K562 (cell line): ENCODE data around the gene C16orf78. TPM values are rescaled to one million over a fixed set of nuclear protein-coding genes. Genes with fewer than 3 reads are reported as not detected.

Source experiments
- ATAC-seq: fragments of 200-7000 bp; cut with Tn5 transposase; 3 replicates; pipeline ENCODE4 v1.9.1; 2020; ENCODE audit warnings: moderate library complexity
- BruUV-seq: library from RNA; stranded (reverse); fragments of 400-500 nt; replicated peaks from 2 replicates; lab custom pipeline; 2021; lab: Mats Ljungman, UMichigan
- CTCF ChIA-PET: fragments of 300-600 bp; formaldehyde crosslinking; extraction: SDS; loops from one replicate; lab custom pipeline; 2021; ENCODE audit warnings: low intra/inter-chr PET ratio; lab: Yijun Ruan, JAX
- POLR2A ChIA-PET: fragments of 300-600, 350-650 bp; sonication (Branson Sonifier 250); formaldehyde crosslinking; extraction: SDS; loops from one replicate; lab custom pipeline; 2021; ENCODE audit warnings: antibody characterized with exemption, inconsistent platforms; lab: Yijun Ruan, JAX
- DNase-seq, 4 experiments: peaks; one replicate each; pipeline versions ENCODE4 v3.0.0 to v3.0.0-alpha.2; 2011 to 2018; ENCODE audit warnings: low spot score in 3 of 4, mixed read lengths in 3 of 4; ENCODE audit errors: extremely low read depth in 1 of 4
- FAIRE-seq: peaks from 2 replicates; lab custom pipeline; 2011; peaks lifted over from hg19 to GRCh38; lab: Jason Lieb, UNC
- H2AFZ ChIP-seq: 2 replicates; pipeline ENCODE4 v1.6.0; 2011; ENCODE audit warnings: low read depth, low read length, control low read depth, inconsistent platforms
- H3K27ac ChIP-seq: fragments of 200-600 bp; 3 replicates; pipeline ENCODE4 v1.8.0; 2011; ENCODE audit warnings: low read depth, mild to moderate bottlenecking, control low read depth, inconsistent platforms, low read length, moderate library complexity, mixed read lengths; ENCODE audit errors: extremely low read depth
- H3K27me3 ChIP-seq, 2 experiments: fragments of 300-600 bp in 1 of 2; 2 replicates in 1 of 2; 3 replicates in 1 of 2; pipeline versions ENCODE4 v1.6.0 to v1.8.0; 2011; ENCODE audit warnings: inconsistent platforms in 2 of 2, low read length in 2 of 2, mild to moderate bottlenecking in 1 of 2, mixed read lengths in 1 of 2, moderate library complexity in 1 of 2; ENCODE audit not compliant: control insufficient read depth in 2 of 2, insufficient read depth in 2 of 2
- H3K36me3 ChIP-seq: fragments of 300-600 bp; 3 replicates; pipeline ENCODE4 v1.8.0; 2011; ENCODE audit warnings: mild to moderate bottlenecking, low read length, inconsistent platforms; ENCODE audit not compliant: control insufficient read depth, insufficient read depth
- H3K4me1 ChIP-seq, 2 experiments: fragments of 200-600 bp in 1 of 2; replicated peaks in 1 of 2; 2 replicates in 1 of 2; 3 replicates in 1 of 2; pipeline versions ENCODE4 v1.5.1 to v1.8.0; 2011; ENCODE audit warnings: inconsistent platforms in 2 of 2, low read length in 2 of 2, mild to moderate bottlenecking in 1 of 2, mixed read lengths in 1 of 2, moderate library complexity in 1 of 2; ENCODE audit not compliant: control insufficient read depth in 2 of 2, insufficient read depth in 2 of 2
- H3K4me2 ChIP-seq: 2 replicates; pipeline ENCODE4 v1.6.1; 2011; ENCODE audit warnings: low read length, control low read depth, inconsistent platforms, mixed read lengths; ENCODE audit not compliant: insufficient read depth
- H3K4me3 ChIP-seq: fragments of 200-600 bp; sonication (generic), shearing (Covaris generic); 2 replicates; pipeline ENCODE4 v1.5.1; 2016; ENCODE audit warnings: control low read depth, inconsistent platforms
- H3K79me2 ChIP-seq: fragments of 200-600 bp; 3 replicates; pipeline ENCODE4 v1.8.0; 2011; ENCODE audit warnings: low read length, inconsistent platforms; ENCODE audit not compliant: control insufficient read depth, insufficient read depth
- H3K9ac ChIP-seq, 2 experiments: 2 replicates each; pipeline versions ENCODE4 v1.6.0 to v1.6.1; 2011; ENCODE audit warnings: low read depth in 2 of 2, low read length in 2 of 2, control low read depth in 1 of 2, inconsistent platforms in 1 of 2, mild to moderate bottlenecking in 1 of 2, mixed read lengths in 1 of 2; ENCODE audit not compliant: insufficient read depth in 1 of 2
- H3K9me1 ChIP-seq: one replicate; pipeline ENCODE4 v1.6.0; 2011; ENCODE audit warnings: inconsistent platforms, mild to moderate bottlenecking, low read length, moderate library complexity; ENCODE audit not compliant: control insufficient read depth, insufficient read depth
- H3K9me3 ChIP-seq: replicated peaks from 2 replicates; pipeline ENCODE4 v1.5.1; 2011; ENCODE audit warnings: low read depth, low read length, inconsistent platforms; ENCODE audit not compliant: control insufficient read depth, insufficient read depth
- H4K20me1 ChIP-seq: replicated peaks from 2 replicates; pipeline ENCODE4 v1.6.1; 2011; ENCODE audit warnings: low read length, inconsistent platforms, mixed read lengths; ENCODE audit not compliant: control insufficient read depth, insufficient read depth
- CCNT2 ChIP-seq: IDR thresholded peaks from 2 replicates; pipeline ENCODE4 v1.6.1; 2011; ENCODE audit warnings: borderline replicate concordance, low read depth, mild to moderate bottlenecking, moderate library complexity, mixed read lengths, low read length; ENCODE audit not compliant: insufficient read length; ENCODE audit errors: extremely low read depth
- ELF4 ChIP-seq: fragments of 450-650 bp; formaldehyde crosslinking; IDR thresholded peaks from 2 replicates; pipeline ENCODE4 v1.4.0; 2022; ENCODE audit warnings: missing genetic modification characterization
- ILK ChIP-seq: fragments of 450-650 bp; IDR thresholded peaks from 2 replicates; pipeline ENCODE4 v1.6.1; 2016; ENCODE audit warnings: missing genetic modification characterization, low read depth, mild to moderate bottlenecking, missing compliant biosample characterization, moderate library complexity, borderline replicate concordance
- KLF16 ChIP-seq: IDR thresholded peaks from 2 replicates; pipeline ENCODE4 v1.6.1; 2016; ENCODE audit warnings: antibody characterized with exemption
- MED1 ChIP-seq: sonication (generic); formaldehyde crosslinking; IDR thresholded peaks from 2 replicates; pipeline ENCODE4 v1.8.1; 2023; ENCODE audit warnings: missing genetic modification reagents, borderline replicate concordance
- NFE2L1 ChIP-seq: fragments of 450-650 bp; IDR thresholded peaks from 2 replicates; pipeline ENCODE4 v1.6.1; 2016; ENCODE audit warnings: missing genetic modification characterization, low read depth, mild to moderate bottlenecking, missing compliant biosample characterization, moderate library complexity, borderline replicate concordance
- POLR2AphosphoS2 ChIP-seq: IDR thresholded peaks from 2 replicates; pipeline ENCODE4 v1.6.1; 2012; ENCODE audit warnings: low read length, improper control_type of control experiment
- POU5F1 ChIP-seq: fragments of 150-350 bp; IDR thresholded peaks from 2 replicates; pipeline ENCODE4 v1.6.1; 2014; ENCODE audit warnings: borderline replicate concordance, low read length, low read depth, mild to moderate bottlenecking; ENCODE audit not compliant: partially characterized antibody
- SMARCC2 ChIP-seq: fragments of 450-650 bp; IDR thresholded peaks from 2 replicates; pipeline ENCODE4 v1.6.1; 2017; ENCODE audit warnings: antibody characterized with exemption, moderate library complexity, mild to moderate bottlenecking, low read depth
- TCF7L2 ChIP-seq: fragments of 150-350 bp; IDR thresholded peaks from 2 replicates; pipeline ENCODE4 v1.6.1; 2016; ENCODE audit warnings: low read depth, mild to moderate bottlenecking, low read length, moderate library complexity
- ZNF121 ChIP-seq: sonication (generic); formaldehyde crosslinking; conservative IDR thresholded peaks from 2 replicates; pipeline ENCODE4 v1.8.0; 2022; ENCODE audit warnings: missing genetic modification reagents
- ZNF133 ChIP-seq: fragments of 250-450 bp; sonication (Bioruptor Pico); IDR thresholded peaks from 2 replicates; pipeline ENCODE4 v1.4.0; 2020; ENCODE audit warnings: mild to moderate bottlenecking
- ZNF143 ChIP-seq: sonication (generic); formaldehyde crosslinking; IDR thresholded peaks from 2 replicates; pipeline ENCODE4 v1.9.0; 2022; ENCODE audit warnings: mild to moderate bottlenecking, missing genetic modification reagents
- ZNF445 ChIP-seq: fragments of 250-450 bp; sonication (Bioruptor Pico); IDR thresholded peaks from 2 replicates; pipeline ENCODE4 v1.4.0; 2020; ENCODE audit warnings: low read depth, mild to moderate bottlenecking, moderate library complexity
- ZNF511 ChIP-seq: sonication (generic); formaldehyde crosslinking; IDR thresholded peaks from 2 replicates; pipeline ENCODE4 v1.8.0; 2022; ENCODE audit warnings: mild to moderate bottlenecking, missing genetic modification reagents
- ZNF583 ChIP-seq: fragments of 250-450 bp; sonication (Bioruptor Pico); IDR thresholded peaks from 2 replicates; pipeline ENCODE4 v1.4.0; 2020
- ZNF584 ChIP-seq: fragments of 200-800 bp; sonication (Bioruptor generic); IDR thresholded peaks from 2 replicates; pipeline ENCODE4 v1.6.1; 2016; ENCODE audit warnings: low read depth, mild to moderate bottlenecking, missing genetic modification characterization, missing compliant biosample characterization
- ZSCAN29 ChIP-seq: fragments of 450-650 bp; IDR thresholded peaks from 2 replicates; pipeline ENCODE4 v1.6.1; 2017
- WGBS: fragments of 100-300 bp; shearing (Covaris generic); methylation state at CpG from one replicate; pipeline ENCODE4 v1.1.6; 2016; ENCODE audit warnings: low coverage, mixed read lengths; ENCODE audit not compliant: insufficient coverage; ENCODE audit errors: missing lambda C conversion rate; 5-methylcytosine and 5-hydroxymethylcytosine counted together
- in situ Hi-C: fragments of 300-500 bp; cut with MboI; formaldehyde crosslinking; loops from 4 replicates; pipeline ENCODE4 v1.15.0; 2018; ENCODE audit warnings: inconsistent platforms, mixed read lengths
- intact Hi-C: fragments of 100-400 bp; cut with micrococcal nuclease; formaldehyde crosslinking; loops from 2 replicates; pipeline ENCODE4 v1.14.2; 2022
- polyA plus RNA-seq, 8 experiments: library from polyadenylated mRNA; depleted of rRNA in 4 of 8; stranded (reverse) in 5 of 8; unstranded in 3 of 8; fragments of >200 nt; fragmentation: Nextera tagmentation in 2 of 8; fragmentation: Illumina TruSeq in 1 of 8; extraction: Ambion mirVana in 2 of 8; extraction: Trizol in 1 of 8; gene quantifications; 2 replicates each; pipeline versions ENCODE4 v1.2.1 to v1.2.3, GENCODE V29; 2011 to 2014; ENCODE audit warnings: inconsistent platforms in 1 of 8, missing spikeins in 1 of 8
- total RNA-seq, 7 experiments: library from RNA; depleted of rRNA in 6 of 7; stranded (reverse); fragments of >200 nt in 6 of 7; fragmentation: Illumina TruSeq in 2 of 7; extraction: Trizol in 2 of 7; gene quantifications; 2 replicates each; pipeline versions ENCODE4 v1.2.1 to v1.2.3, GENCODE V29; 2011 to 2021; ENCODE audit warnings: low replicate concordance in 1 of 7

The C16orf78 gene
- total and polyA plus RNA-seq, 9 of the 15 experiments (the other 6 are each of a cell fraction or from before 2014, with no cell fraction given) = not detected

- TF ChIP-seq MED1 (CRISPR knock-in tag) = no peak
- no peak for TF ChIP-seq CCNT2
Measured at GRCh38 chr16:49410226-49410625, 36.6 kb downstream of the C16orf78 start (continued).

GRCh38 chr16:49411121-49411970 lies 37.7 kb downstream of the C16orf78 start:
- Histone ChIP-seq H3K27ac (no peak overlapping the region), H2AFZ (no peak overlapping the region), H3K4me2 (no peak overlapping the region), H3K9me1 (no peaks in the 10 kb centered on the region), H3K4me3 (no peak overlapping the region), H3K9me3 (no peaks in the 10 kb centered on the region), H3K79me2 (no peaks in the 10 kb centered on the region), H3K27me3 (peaks cover 0 to 19% of the 10 kb centered on the region in 2 experiments; a peak in 2 of 5 replicates), H3K36me3 (no peaks in the 10 kb centered on the region), H3K4me1 (no peaks in the 10 kb centered on the region), H4K20me1 (no peaks in the 10 kb centered on the region), H3K9ac (no peak overlapping the region)
- WGBS = 0% methylated on average over 10 of the region's 11 CpGs
- POLR2A ChIA-PET = no interaction called here
- in situ Hi-C loops = no loop called here
- intact Hi-C loops = no loop called here
- no TSS peak for BruUV-seq
- DNase-seq (no peak), ATAC-seq (no peak), FAIRE-seq (no peak)
- CTCF ChIA-PET = no interaction called here
- TF ChIP-seq POU5F1 (no peak), ZNF583 (CRISPR knock-in tag) (no peak), SMARCC2 (no peak), ELF4 (CRISPR knock-in tag) (no peak), TCF7L2 (no peak), ZNF511 (CRISPR knock-in tag) (no peak), ZNF133 (CRISPR knock-in tag) (no peak), ZNF445 (CRISPR knock-in tag) (no peak), POLR2AphosphoS2 (no peak), ZNF121 (CRISPR knock-in tag) (no peak), ILK (tag) (no peak), NFE2L1 (tag) (no peak), ZSCAN29 (no peak), ZNF584 (CRISPR knock-in tag) (no peak), ZNF143 (CRISPR knock-in tag) (no peak), KLF16 (no peak)
